ENCODE data around the gene TECR.

Gene TECR

GRCh38 chr19:14544047-14544446 lies 14.7 kb downstream of the TECR start:
- Histone ChIP-seq H3K4me2 (ENCODE audit: low read depth, low read length, poor library complexity, severe bottlenecking) (no peak overlapping the region), H2AFZ (ENCODE audit: low read length) (no peak overlapping the region), H4K20me1 (ENCODE audit: insufficient read depth, low read length, poor library complexity, severe bottlenecking) (peaks cover 3% of the 10 kb centered on the region), H3K36me3 (ENCODE audit: insufficient read depth, low read length) (0 out of 2 replicates have a peak, but pooled peaks cover 7% of the 10 kb centered on the region), H3K9ac (ENCODE audit: low read depth, low read length, poor library complexity, severe bottlenecking) (no peak overlapping the region), H3F3A (ENCODE audit: low read depth) (no peaks in the 10 kb centered on the region), H3K79me2 (ENCODE audit: insufficient read depth, low read length) (peaks cover 37% of the 10 kb centered on the region; the same call in 1 of the 2 replicates), H3K27me3 (ENCODE audit: insufficient read depth, low read length, poor library complexity, severe bottlenecking) (no peaks in the 10 kb centered on the region), H3K9me2 (replicated peaks; ENCODE audit: low read depth, low read length) (no peaks in the 10 kb centered on the region), H3K4me3 (ENCODE audit: low read length, poor library complexity, severe bottlenecking) (no peak overlapping the region), H3K4me1 (ENCODE audit: insufficient read depth, low read length, poor library complexity, severe bottlenecking) (no peaks in the 10 kb centered on the region), H3K9me3 (ENCODE audit: insufficient read depth, low read depth, low read length) (no peaks in the 10 kb centered on the region)
- TF ChIP-seq EZH2phosphoT487 (IDR thresholded peaks at IDR 0.05; ENCODE audit: borderline replicate concordance) (no peak), CTCF (conservative IDR thresholded peaks at IDR 0.05; ENCODE audit: low read length) (no peak)

- TF ChIP-seq CTCF (conservative IDR thresholded peaks at IDR 0.05; ENCODE audit: low read length) = no peak
- TF ChIP-seq EZH2phosphoT487 (IDR thresholded peaks at IDR 0.05; ENCODE audit: borderline replicate concordance) = no peak
- H3F3A ChIP-seq (ENCODE audit: low read depth) = no peaks in the 10 kb centered on the region
- H3K4me2 ChIP-seq (ENCODE audit: low read depth, low read length, poor library complexity, severe bottlenecking) = no peak overlapping the region
- H3K4me1 ChIP-seq (ENCODE audit: insufficient read depth, low read length, poor library complexity, severe bottlenecking) = no peaks in the 10 kb centered on the region
- no peaks in the 10 kb centered on the region for H3K27me3 ChIP-seq (ENCODE audit: insufficient read depth, low read length, poor library complexity, severe bottlenecking)
- H3K79me2 ChIP-seq (ENCODE audit: insufficient read depth, low read length) = peaks cover 39% of the 10 kb centered on the region; the same call in 1 of the 2 replicates
- H3K9ac ChIP-seq (ENCODE audit: low read depth, low read length, poor library complexity, severe bottlenecking) = no peak overlapping the region
- no peaks in the 10 kb centered on the region for H3K9me2 ChIP-seq (replicated peaks; ENCODE audit: low read depth, low read length)
- H3K9me3 ChIP-seq (ENCODE audit: insufficient read depth, low read depth, low read length) = no peaks in the 10 kb centered on the region
- H4K20me1 ChIP-seq (ENCODE audit: insufficient read depth, low read length, poor library complexity, severe bottlenecking) = peaks cover 3% of the 10 kb centered on the region
- no peak overlapping the region for H2AFZ ChIP-seq (ENCODE audit: low read length)
- no peak overlapping the region for H3K4me3 ChIP-seq (ENCODE audit: low read length, poor library complexity, severe bottlenecking)
- H3K36me3 ChIP-seq (ENCODE audit: insufficient read depth, low read length) = peaks cover 11% of the 10 kb centered on the region; the same call in 1 of the 2 replicates
Measured at GRCh38 chr19:14544977-14545715, 15.8 kb downstream of the TECR start.

GRCh38 chr19:14545716-14546082 lies 16.3 kb downstream of the TECR start:
- H2AFZ ChIP-seq (ENCODE audit: low read length) = no peak overlapping the region
- no peaks in the 10 kb centered on the region for H3K27me3 ChIP-seq (ENCODE audit: insufficient read depth, low read length, poor library complexity, severe bottlenecking)
- no peaks in the 10 kb centered on the region for H3K4me1 ChIP-seq (ENCODE audit: insufficient read depth, low read length, poor library complexity, severe bottlenecking)
- H3K9me3 ChIP-seq (ENCODE audit: insufficient read depth, low read depth, low read length) = no peaks in the 10 kb centered on the region
- peaks cover 13% of the 10 kb centered on the region; the same call in 1 of the 2 replicates for H3K36me3 ChIP-seq (ENCODE audit: insufficient read depth, low read length)
- no peak overlapping the region for H3K4me3 ChIP-seq (ENCODE audit: low read length, poor library complexity, severe bottlenecking)
- peaks cover 3% of the 10 kb centered on the region for H4K20me1 ChIP-seq (ENCODE audit: insufficient read depth, low read length, poor library complexity, severe bottlenecking)
- peaks cover 42% of the 10 kb centered on the region; the same call in 1 of the 2 replicates for H3K79me2 ChIP-seq (ENCODE audit: insufficient read depth, low read length)
- no peak overlapping the region for H3K9ac ChIP-seq (ENCODE audit: low read depth, low read length, poor library complexity, severe bottlenecking)
- no peak overlapping the region for H3K4me2 ChIP-seq (ENCODE audit: low read depth, low read length, poor library complexity, severe bottlenecking)
- TF ChIP-seq EZH2phosphoT487 (IDR thresholded peaks at IDR 0.05; ENCODE audit: borderline replicate concordance) (no peak), CTCF (conservative IDR thresholded peaks at IDR 0.05; ENCODE audit: low read length) (no peak)
- no peaks in the 10 kb centered on the region for H3K9me2 ChIP-seq (replicated peaks; ENCODE audit: low read depth, low read length)
- no peaks in the 10 kb centered on the region for H3F3A ChIP-seq (ENCODE audit: low read depth)

Measured in Loucy (cell line).